HG03135 (cell line): ENCODE measurements around the gene INO80.
"Not testable (repeated sequence)": the region's sequence is repeated elsewhere in the genome, so short reads cannot be mapped to it uniquely, and the experiment has no call there.

ENCODE experiments used
- ATAC-seq: cut with Tn5 transposase; IDR thresholded peaks from one replicate; pipeline ENCODE4 v1.9.1; 2021; ENCODE audit warnings: mild to moderate bottlenecking, moderate library complexity; ENCODE audit not compliant: unreplicated experiment

The INO80 gene

GRCh38 chr15:40968290-40969085 is 147.6 kb downstream of the INO80 start:
- no peak for ATAC-seq

DNA sequence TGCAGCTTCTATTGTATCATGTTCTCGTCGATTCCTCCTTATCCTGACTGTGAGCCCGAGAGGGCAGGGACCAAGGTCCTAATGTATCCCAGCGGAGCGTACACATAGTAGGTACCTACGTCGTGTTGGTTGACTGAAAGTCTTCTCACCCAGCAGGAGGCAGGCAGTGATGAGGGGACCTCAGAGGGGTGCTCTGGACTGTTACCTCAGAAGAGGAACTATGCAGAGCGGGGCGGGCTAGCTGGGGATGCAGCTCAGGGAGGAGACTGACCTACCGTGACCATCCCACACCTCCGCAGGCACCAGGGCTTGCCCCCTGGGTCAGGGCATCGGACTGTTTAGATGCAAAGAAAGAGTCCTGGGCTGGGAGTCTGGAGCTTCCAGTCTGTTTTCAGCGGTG is 151.4 kb downstream of the INO80 start:
- ATAC-seq = no peak

- no peak for ATAC-seq
Observed at GRCh38 chr15:40964006-40964405, 152.1 kb downstream of the INO80 start.

DNA sequence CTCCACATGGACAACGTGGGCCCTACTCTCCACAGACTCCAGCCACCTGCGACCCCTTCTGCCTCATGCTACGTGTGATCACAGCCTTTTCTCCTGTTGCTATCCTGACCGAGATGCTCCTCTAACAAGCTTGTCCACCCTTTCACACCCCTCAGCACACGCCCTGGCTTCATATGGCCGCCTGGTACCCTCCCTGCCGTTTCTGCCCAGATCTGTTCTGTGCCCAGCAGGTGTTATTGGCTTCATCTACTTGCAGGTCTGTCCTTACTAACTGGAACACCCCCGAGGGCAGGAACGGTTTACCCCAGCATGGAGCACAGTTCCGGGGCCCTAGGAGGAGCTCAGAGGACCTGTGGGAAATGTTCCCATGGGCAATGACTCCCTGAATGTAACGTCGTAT is 152.9 kb downstream of the INO80 start:
- ATAC-seq = no peak

- not testable (repeated sequence) for ATAC-seq
Observed at GRCh38 chr15:40962317-40962716, 153.8 kb downstream of the INO80 start.

DNA sequence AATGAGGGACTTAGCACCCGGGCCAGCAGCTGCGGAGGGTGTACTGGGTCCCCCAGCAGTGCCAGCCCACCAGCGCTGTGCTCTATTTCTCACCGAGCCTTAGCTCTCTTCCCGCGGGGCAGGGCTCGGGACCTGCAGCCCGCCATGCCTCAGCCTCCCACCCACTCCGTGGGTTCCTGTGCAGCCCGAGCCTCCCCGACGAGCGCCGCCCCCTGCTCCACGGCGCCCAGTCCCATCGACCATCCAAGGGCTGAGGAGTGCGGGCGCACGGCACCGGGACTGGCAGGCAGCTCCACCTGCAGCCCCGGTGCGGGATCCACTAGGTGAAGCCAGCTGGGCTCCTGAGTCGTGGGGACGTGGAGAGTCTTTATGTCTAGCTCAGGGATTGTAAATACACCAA is 154.3 kb downstream of the INO80 start:
- ATAC-seq = not testable (repeated sequence)

GRCh38 chr15:40960925-40961324 is 155.2 kb downstream of the INO80 start:
- ATAC-seq = no peak

GRCh38 chr15:40960151-40960885 is 155.8 kb downstream of the INO80 start:
- ATAC-seq = no peak

DNA sequence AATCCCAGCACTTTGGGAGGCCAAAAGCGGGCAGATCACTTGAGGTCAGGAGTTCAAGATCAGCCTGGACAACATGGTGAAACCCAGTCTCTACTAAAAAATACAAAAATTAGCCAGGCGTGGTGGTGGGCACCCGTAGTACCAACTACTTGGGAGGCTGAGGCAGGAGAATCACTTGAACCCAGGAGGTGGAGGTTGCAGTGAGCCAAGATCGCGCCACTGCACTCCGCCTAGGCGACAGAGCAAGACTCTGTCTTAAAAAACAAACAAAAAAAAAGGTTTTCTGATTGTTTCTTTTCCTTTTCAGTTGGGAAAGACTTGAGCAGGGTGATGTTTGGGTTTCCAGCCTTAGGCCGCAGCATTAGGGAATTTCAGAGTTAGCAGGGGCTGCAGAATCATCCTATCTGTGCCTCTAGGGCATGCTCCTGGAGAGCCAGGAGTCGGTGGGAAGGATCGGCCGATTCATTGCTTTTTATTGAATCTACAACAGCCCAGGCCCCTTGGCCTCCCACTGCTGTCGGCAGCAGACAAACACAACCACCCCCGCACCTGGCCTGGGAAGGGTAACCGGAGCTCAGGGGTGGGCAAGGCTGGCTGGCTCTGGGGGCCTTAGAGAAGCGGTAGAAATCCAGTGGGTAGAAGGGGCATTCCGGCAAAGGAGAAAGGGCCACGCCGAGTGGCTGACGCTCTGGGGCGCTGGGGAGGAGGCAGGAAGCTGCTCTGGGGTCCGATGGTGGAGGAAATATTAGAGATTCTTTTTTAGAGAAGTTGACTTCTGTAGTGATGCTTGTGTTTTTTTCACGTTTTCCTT is 156.5 kb downstream of the INO80 start:
- no peak for ATAC-seq

- no peak for ATAC-seq
Observed at GRCh38 chr15:40958723-40959122, 157.4 kb downstream of the INO80 start.

DNA sequence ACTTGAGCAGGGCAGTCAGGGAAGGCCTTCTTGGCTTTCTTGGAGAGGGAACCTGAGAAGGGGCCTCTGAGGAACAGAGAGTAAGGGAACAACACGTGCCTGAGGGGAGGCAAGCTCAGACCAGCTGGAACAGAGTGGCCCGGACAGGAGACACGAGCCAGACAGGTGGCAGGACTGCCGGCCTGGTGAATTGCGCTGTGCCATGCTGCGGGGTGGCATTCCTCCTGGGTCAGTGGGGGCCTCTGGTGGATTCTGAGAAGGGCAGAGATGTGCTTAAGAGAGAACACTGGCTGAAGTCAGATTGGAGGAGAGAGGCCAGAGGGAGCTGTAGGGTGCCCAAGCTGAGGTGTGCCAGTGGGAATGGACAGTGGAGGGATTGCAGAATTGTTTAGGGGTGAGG is 157.9 kb downstream of the INO80 start:
- ATAC-seq = no peak

GRCh38 chr15:40957581-40958051 is 158.5 kb downstream of the INO80 start:
- ATAC-seq = no peak

GRCh38 chr15:40957041-40957555 is 159.0 kb downstream of the INO80 start:
- no peak for ATAC-seq

DNA sequence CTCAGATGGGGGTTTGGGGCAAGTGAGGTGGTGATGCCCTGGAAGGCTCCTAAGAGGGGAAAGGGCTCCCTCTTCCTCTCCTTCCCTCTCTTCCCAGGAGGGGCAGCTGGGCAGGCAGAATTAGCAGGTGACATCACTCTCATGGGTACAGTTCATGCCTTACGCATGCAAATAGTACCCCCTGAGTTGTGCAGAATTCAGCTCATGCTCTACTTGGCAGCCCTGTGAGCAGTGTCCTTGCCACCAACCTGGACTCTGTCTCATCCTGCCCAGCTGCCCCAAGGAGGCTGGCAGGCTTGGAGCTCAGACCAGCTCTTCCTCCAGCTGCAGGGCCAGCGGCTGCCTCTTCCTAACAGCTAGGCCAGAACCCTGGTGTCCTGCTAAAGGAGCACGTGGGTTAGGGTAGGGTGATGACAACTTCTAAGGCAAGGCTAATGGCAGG is 159.5 kb downstream of the INO80 start:
- no peak for ATAC-seq

- ATAC-seq = no peak
Observed at GRCh38 chr15:40955930-40956540, 160.0 kb downstream of the INO80 start.

DNA sequence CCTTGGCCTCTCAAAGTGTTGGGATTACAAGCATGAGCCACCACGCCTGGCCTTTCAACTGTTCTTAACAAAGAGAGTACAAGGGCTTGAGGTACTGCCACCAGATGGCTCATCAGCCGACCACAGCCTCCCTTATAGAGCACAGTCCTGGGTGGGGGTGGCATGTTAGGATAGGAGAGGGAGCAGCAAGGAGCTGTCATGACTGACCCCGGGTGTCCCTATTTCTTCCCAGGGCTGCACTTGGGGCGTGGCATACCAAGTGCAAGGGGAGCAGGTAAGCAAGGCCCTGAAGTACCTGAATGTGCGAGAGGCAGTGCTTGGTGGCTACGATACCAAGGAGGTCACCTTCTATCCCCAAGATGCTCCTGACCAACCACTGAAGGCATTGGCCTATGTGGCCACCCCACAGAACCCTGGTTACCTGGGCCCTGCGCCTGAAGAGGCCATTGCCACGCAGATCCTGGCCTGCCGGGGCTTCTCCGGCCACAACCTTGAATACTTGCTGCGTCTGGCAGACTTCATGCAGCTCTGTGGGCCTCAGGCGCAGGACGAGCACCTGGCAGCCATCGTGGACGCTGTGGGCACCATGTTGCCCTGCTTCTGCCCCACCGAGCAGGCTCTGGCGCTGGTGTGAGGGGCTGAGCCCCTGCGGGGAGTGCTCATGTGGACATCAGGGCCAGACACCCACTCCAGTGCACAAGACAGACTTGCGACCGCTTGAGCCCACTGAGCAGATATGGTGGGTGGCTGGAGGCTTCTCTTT is 160.8 kb downstream of the INO80 start:
- no peak for ATAC-seq

- ATAC-seq = not testable (repeated sequence)
Observed at GRCh38 chr15:40954158-40954848, 161.8 kb downstream of the INO80 start.

DNA sequence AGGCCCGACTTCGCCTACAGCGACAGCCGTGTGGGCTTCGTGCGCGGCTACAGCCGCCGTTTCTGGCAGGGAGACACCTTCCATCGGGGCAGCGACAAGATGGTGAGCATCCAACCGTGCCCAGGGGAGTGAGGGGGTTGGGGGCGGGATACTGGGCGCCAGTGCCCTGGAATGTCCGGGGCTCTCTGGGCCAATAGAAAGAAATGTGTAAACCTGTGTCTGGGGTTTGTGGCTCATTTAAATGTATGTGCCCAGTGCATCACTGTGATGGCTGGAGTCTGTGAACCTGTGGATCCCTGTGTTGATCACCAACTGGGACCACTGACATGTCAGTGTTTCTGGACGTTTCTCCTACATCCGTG is 162.4 kb downstream of the INO80 start:
- no peak for ATAC-seq
